NCI-H510A treated with DMSO at 0.1 percent for 48 hours (cell line): Measurements from ENCODE around the gene C11orf16.
A peak's percentile ranks its signal among the peaks of the same experiment; 100 is the strongest.
"Not testable (repeated sequence)": the region's sequence is repeated elsewhere in the genome, so short reads cannot be mapped to it uniquely, and the experiment has no call there.

ENCODE experiments used
- DNase-seq: peaks from one replicate; lab custom pipeline; 2025; lab: John Stamatoyannopoulos, UW

Gene C11orf16, protein sequence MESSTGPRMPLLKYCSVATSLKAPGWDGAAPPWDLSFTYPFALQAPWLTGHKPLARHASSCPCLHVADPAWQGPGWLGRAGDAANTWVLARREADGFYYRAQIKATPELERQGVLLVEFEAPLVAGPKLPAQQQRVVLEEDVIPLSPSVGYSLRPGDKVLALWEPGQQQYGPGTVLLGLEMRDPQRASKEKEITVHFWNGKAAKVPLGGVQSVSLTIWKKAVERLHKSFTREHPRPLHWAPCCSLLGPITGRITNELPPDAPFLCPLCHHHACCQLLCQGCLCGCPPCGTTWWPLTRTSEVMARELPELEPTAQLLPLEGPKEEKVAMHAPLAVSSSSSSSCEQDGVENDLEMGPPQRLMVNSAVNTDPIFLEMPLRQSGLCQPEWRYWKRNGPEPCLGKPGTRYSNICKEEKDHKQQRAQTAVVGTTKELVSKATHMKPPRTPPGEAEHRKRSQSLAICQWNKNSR

DNA sequence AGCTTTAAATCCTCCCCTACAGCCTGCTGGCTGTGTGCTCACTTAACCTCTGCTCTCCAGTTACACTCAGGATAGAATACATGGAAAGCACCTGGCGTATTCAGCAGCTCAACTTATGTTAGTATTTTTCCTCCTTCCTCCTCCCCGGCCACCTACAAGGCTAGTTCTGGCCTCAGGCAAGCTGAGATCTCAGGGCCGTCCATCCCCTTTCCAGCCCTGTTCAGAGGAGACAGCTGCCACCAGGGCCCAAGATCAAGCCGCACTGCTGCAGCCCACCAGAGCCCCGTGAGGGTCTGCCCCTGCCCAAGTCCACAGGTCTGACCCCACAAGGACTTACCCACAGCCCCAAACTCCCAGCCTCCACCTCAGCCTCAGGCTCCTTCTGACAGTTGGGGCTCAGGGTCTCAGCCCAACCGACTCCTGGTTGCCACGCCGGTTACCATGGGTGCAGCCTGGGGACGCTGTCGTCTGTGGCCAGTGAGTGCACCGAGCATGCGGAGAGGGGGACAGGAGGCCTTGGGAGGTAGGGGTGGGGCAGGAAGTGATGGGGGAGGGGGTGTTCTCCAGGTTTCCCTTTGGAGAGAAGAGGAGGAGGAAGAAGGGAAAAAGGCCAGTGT, at the start of gene C11orf16:
TSS of gene C11orf16 (minus strand) at position 384 of the 617 bp plus-strand sequence. CDS start 639 bp downstream, outside the sequence.
- DNase-seq, result no peak

- no peak for DNase-seq
Observed at GRCh38 chr11:8980485-8980884, 47.7 kb upstream of the C11orf16 start.

DNA sequence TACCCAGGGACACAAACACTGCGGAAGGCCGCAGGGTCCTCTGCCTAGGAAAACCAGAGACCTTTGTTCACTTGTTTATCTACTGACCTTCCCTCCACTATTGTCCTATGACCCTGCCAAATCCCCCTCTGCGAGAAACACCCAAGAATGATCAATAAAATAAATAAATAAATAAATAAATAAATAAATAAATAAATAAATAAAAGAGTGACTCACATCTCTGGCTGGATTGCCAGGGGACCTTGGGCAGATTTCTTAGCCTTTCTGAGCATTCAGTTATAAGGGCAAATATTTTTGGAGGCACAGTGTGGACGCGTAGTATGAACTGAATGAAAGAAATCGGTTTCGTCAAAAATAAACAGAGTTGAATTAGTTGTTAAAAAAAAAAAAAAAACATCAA, 46.6 kb upstream of the C11orf16 start:
- not testable (repeated sequence) for DNase-seq

GRCh38 chr11:8973121-8973520, 40.4 kb upstream of the C11orf16 start:
- no peak for DNase-seq

GRCh38 chr11:8971924-8972316, 39.2 kb upstream of the C11orf16 start:
- DNase-seq, result no peak

GRCh38 chr11:8971196-8971923, 38.6 kb upstream of the C11orf16 start:
- DNase-seq, result no peak

GRCh38 chr11:8967184-8967583, 34.4 kb upstream of the C11orf16 start:
- no peak for DNase-seq

DNA sequence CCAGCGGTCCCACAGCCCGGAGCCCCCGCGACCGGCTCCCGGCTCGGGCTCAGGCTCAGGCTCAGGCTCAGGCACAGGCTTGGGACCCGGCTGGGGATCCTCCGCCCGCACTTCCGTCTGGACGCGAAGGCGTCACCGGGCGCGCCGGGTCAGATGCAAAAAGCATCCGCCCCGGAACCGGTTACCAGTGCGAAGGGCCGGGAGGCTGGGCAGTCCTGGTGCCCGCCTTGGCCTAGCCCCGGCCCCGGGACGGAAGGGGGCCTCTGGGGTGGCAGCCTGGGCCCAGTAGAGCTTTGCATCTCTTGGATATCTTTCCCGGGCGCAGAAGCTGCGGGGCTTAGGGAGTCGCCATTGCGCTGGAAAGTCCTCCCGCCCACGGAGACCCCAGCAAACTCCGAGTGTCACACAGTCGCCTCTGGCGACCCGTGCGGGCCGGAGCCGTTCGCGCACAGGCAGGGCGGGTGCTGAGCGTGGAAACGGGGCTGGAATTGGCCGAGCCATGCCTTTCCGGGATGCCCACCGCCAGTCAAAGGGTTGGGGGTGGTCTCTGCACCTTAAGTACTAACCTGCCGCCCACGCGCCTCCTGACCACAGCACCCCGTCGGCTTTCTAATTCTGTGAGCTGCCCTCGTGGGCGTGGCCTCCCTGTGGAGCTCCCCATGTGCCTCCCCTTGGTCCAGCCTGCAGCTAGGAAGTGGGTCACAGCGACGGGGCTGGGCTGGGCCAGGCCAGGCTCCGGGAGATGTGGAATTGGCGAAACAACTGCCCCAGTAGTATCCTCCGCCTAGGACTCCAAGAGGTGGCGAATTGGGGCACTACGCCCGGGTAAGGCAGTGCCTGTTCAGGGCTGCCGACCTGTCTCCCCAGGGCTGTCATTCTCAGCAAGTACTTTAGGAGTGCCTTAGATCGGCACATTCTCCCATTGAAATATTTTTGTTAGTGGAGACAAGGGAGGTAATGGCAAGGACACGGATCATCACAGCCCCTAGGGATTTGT, 31.9 kb upstream of the C11orf16 start, which contains the start of gene TMEM9B:
TSS of gene TMEM9B (minus strand) at position 119 of the 997 bp plus-strand sequence. CDS start 129 bp downstream, outside the sequence.
- peak; percentile 64 for DNase-seq

GRCh38 chr11:8963569-8964323, 31.0 kb upstream of the C11orf16 start:
- peak; percentile 64 for DNase-seq

DNA sequence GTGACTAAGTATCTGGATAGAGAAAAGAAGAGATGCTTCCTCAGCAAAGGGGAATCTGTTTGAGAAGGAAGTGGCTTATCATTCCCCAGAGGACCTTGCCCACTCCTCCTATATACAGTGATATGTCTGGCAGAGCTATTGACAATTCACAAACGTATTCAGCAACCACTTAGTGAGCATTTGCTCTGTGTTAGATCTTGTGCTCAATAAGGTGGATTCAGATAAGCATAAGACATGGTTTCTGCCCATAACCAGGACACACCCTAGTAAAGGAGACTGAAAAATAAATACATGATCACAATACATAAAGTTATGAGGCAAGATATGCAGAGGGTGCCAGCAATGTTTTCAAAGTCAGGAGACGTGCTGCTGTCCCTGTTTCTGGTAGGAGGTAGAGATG, 30.1 kb upstream of the C11orf16 start:
- no peak for DNase-seq

- no peak for DNase-seq
Observed at GRCh38 chr11:8961401-8961800, 28.7 kb upstream of the C11orf16 start.

DNA sequence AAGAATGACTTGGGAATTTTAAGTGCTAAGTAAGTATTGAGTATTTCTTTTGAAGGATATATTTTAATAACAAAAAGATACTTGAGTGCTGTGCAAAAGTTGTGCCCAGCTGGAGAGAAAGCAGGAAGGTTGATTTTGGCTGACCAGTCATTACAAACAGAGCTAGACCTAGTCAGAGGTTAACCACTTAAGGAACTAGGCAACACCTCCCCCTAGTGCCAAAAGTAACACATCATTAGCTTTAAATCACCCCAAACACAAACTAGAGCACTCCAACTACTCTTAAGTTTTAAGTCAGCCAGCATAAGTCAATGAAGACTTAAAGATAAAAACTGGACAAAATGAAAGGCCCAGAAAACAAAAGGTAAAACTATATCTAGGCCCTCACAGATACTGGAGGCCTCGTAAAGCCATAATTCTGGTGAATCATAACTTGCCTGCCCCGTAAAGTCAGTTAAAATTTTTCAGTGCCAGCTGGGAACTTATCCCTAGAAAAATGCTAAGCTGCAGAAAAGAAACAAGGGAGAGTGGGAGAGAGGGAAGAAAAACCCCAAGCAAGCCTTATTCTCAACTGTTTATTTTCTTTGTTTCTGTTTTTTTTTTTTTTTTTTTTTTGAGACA, 26.9 kb upstream of the C11orf16 start:
- DNase-seq, result peak; percentile 25

DNA sequence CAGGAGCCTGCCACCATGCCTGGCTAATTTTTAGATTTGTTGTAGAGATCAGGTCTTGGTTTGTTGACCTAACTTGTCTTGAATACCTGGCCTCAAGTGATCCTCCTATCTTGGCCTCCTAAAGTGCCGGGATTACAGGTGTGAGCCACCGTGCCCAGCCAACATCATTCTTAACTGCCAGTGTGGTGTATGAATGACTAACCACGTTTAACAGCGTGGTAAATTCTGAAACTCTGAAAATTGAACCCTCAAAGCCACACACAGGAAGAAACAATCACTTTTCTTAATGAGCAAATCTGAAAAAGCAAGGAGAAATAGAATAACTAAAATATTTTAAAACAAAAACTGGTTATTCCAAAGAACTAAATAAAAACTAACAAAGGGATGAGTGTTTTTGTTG, 24.1 kb upstream of the C11orf16 start:
- no peak for DNase-seq

- DNase-seq, result no peak
Observed at GRCh38 chr11:8948886-8949285, 16.1 kb upstream of the C11orf16 start.

GRCh38 chr11:8947230-8947943, 14.6 kb upstream of the C11orf16 start:
- no peak for DNase-seq

GRCh38 chr11:8942518-8943066, 9.8 kb upstream of the C11orf16 start, which contains the start of gene ASCL3:
TSS of gene ASCL3 (minus strand) at chr11:8943016. CDS start at chr11:8938161, 4,855 bp downstream.
- DNase-seq, result no peak

DNA sequence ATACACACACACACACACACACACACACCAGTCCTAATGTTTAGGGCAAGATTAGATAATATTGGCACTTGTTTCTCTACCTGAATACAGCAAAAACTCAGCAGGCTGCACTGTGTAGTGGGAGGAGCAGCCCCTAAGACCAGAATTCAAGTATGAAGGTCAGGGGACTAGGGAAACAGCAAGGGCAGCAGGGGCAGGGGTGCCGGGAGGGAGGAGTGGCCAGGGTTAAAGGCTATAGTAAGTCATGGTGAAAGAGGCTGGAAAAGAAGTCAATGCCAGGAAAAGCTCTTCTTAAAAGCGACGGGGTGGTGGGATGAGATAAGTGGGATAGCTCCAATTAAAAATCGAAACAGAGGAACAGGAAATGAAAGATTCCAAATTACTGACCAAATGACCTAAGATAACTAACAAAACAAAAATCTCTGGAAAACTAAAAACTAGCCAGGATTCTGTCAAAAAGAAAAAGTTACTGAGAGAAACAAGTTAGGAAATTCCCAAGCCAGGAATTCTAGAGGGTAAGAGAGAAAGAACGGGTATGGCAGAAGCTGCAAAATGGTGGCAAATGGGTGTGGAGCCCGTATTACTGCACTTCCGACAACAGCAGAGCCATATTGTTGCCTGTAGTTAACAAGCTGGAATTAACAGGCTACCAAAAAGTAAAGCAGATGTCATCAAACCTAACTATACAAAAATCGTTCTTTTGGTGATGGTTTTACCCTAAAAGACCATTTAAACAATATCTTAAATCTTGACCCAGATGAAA, 8.8 kb upstream of the C11orf16 start:
- no peak for DNase-seq

- DNase-seq, result no peak
Observed at GRCh38 chr11:8937659-8938058, 4.9 kb upstream of the C11orf16 start.
